ENCODE data around the gene CACNA1B. TPM values are rescaled to one million over a fixed set of nuclear protein-coding genes. Genes with fewer than 3 reads are reported as not detected.

Gene CACNA1B
- total and polyA plus RNA-seq, 9 of the 15 experiments (the other 6 are each of a cell fraction or from before 2014, with no cell fraction given), result 0.01 to 0.04 TPM; not detected in 7

- TF ChIP-seq CTCFL (IDR thresholded peaks at IDR 0.05; ENCODE audit: borderline replicate concordance, insufficient read depth, low read depth, low read length, poor library complexity, severe bottlenecking) (no peak), SMARCA5 (IDR thresholded peaks at IDR 0.05) (no peak), KAT7 (CRISPR knock-in tag; IDR thresholded peaks at IDR 0.05; ENCODE audit: borderline replicate concordance) (no peak), PRDM10 (IDR thresholded peaks at IDR 0.05; ENCODE audit: partially characterized antibody) (no peak), ZBTB1 (CRISPR knock-in tag; IDR thresholded peaks at IDR 0.05; ENCODE audit: borderline replicate concordance, low read depth) (no peak)
These were observed 17.2 kb upstream of the CACNA1B start (continued) for GRCh38 chr9:137860361-137860760.
